Stimulated activated CD4-positive, alpha-beta T cell treated with anti-CD3 and anti-CD28 coated beads, Interleukin-12 subunit alpha, Interleukin-12 subunit beta, amount 100 ng/mL, for 24 hours (primary cell): Measurements from ENCODE around the gene CD72.
"Not testable (repeated sequence)": the region's sequence is repeated elsewhere in the genome, so short reads cannot be mapped to it uniquely, and the experiment has no call there.

Source experiments
- DNase-seq, 2 experiments: peaks; one replicate each; pipeline ENCODE4 v3.0.0-alpha.2; 2020; ENCODE audit warnings: low read depth in 2 of 2

CD72 gene

GRCh38 chr9:35616681-35617459 lies 1.3 kb downstream of the CD72 start:
- DNase-seq, result peak; percentile 25 to 60

GRCh38 chr9:35615981-35616680 lies 2.1 kb downstream of the CD72 start:
- no peak for DNase-seq

GRCh38 chr9:35612843-35613242 lies 5.4 kb downstream of the CD72 start:
- DNase-seq, result no peak

- DNase-seq, result not testable (repeated sequence)
Observed at GRCh38 chr9:35612066-35612465, 6.1 kb downstream of the CD72 start.

- DNase-seq, result peak in 1 of 2 experiments; percentile 41
Observed at GRCh38 chr9:35611230-35611797, 6.9 kb downstream of the CD72 start.

GRCh38 chr9:35609820-35610163 lies 8.4 kb downstream of the CD72 start:
- DNase-seq, result no peak

GRCh38 chr9:35609001-35609819 lies 9.0 kb downstream of the CD72 start:
- no peak for DNase-seq

- no peak for DNase-seq
Observed at GRCh38 chr9:35608221-35608620, 10.0 kb downstream of the CD72 start.

- DNase-seq, result no peak
Observed at GRCh38 chr9:35606726-35607125, 11.5 kb downstream of the CD72 start.

GRCh38 chr9:35606138-35606504 lies 12.1 kb downstream of the CD72 start:
- DNase-seq, result no peak

GRCh38 chr9:35605351-35606137 lies 12.7 kb downstream of the CD72 start:
- DNase-seq, result peak in 1 of 2 experiments; percentile 18

GRCh38 chr9:35604578-35605350 lies 13.4 kb downstream of the CD72 start, which contains the start of gene TESK1:
Gene TESK1 (plus strand): TSS chr9:35605262. CDS start chr9:35605620, 358 bp downstream.
- peak; percentile 61 to 85 for DNase-seq

GRCh38 chr9:35603986-35604577 lies 14.1 kb downstream of the CD72 start:
- DNase-seq, result peak; percentile 98

GRCh38 chr9:35603506-35603985 lies 14.7 kb downstream of the CD72 start:
- no peak for DNase-seq

- DNase-seq, result no peak
Observed at GRCh38 chr9:35599763-35600604, 18.2 kb downstream of the CD72 start.

- no peak for DNase-seq
Observed at GRCh38 chr9:35598866-35599590, 19.2 kb downstream of the CD72 start.

- DNase-seq, result not testable (repeated sequence)
Observed at GRCh38 chr9:35596907-35597306, 21.3 kb downstream of the CD72 start.

- DNase-seq, result no peak
Observed at GRCh38 chr9:35594471-35594870, 23.7 kb downstream of the CD72 start.
